Raji (cell line): ENCODE data around the gene NPAS1.

Experiments
- POLR2A ChIP-seq: IDR thresholded peaks from 2 replicates; pipeline ENCODE4 v1.6.1; 2011; ENCODE audit warnings: low read depth, low read length, control low read depth; ENCODE audit not compliant: insufficient read depth

The NPAS1 gene

GRCh38 chr19:46984077-46985010 is 35.3 kb upstream of the NPAS1 start:
- no peak for TF ChIP-seq POLR2A

GRCh38 chr19:46985542-46986415 is 33.9 kb upstream of the NPAS1 start:
- TF ChIP-seq POLR2A, result no peak

- TF ChIP-seq POLR2A, result no peak
Measured at GRCh38 chr19:46988614-46989230, 30.9 kb upstream of the NPAS1 start.

- no peak for TF ChIP-seq POLR2A
Measured at GRCh38 chr19:46990991-46991676, 28.5 kb upstream of the NPAS1 start.

- no peak for TF ChIP-seq POLR2A
Measured at GRCh38 chr19:46992699-46993535, 26.7 kb upstream of the NPAS1 start.

GRCh38 chr19:46993622-46994021 is 26.0 kb upstream of the NPAS1 start:
- no peak for TF ChIP-seq POLR2A

GRCh38 chr19:46994141-46994686 is 25.4 kb upstream of the NPAS1 start:
- no peak for TF ChIP-seq POLR2A

GRCh38 chr19:46995492-46995891 is 24.1 kb upstream of the NPAS1 start:
- TF ChIP-seq POLR2A, result no peak

GRCh38 chr19:46998445-46999125 is 21.1 kb upstream of the NPAS1 start:
- no peak for TF ChIP-seq POLR2A

GRCh38 chr19:46999377-46999776 is 20.3 kb upstream of the NPAS1 start:
- no peak for TF ChIP-seq POLR2A

- TF ChIP-seq POLR2A, result no peak
Measured at GRCh38 chr19:46999878-47000277, 19.8 kb upstream of the NPAS1 start.

GRCh38 chr19:47000373-47000772 is 19.3 kb upstream of the NPAS1 start:
- no peak for TF ChIP-seq POLR2A

- TF ChIP-seq POLR2A, result no peak
Measured at GRCh38 chr19:47001584-47001983, 18.1 kb upstream of the NPAS1 start.
